GM23338 (cell line): ENCODE measurements around the gene C8G. TPM values are rescaled to one million over a fixed set of nuclear protein-coding genes. Genes with fewer than 3 reads are reported as not detected.

ENCODE experiments used
- ATAC-seq: fragments of 200-7000 bp; cut with Tn5 transposase; 3 replicates; pipeline ENCODE4 v1.9.1; 2020
- DNase-seq: peaks from one replicate; pipeline ENCODE4 v3.0.0-alpha.2; 2015; ENCODE audit warnings: low spot score
- H2AFZ ChIP-seq: fragments of 200-600 bp; sonication (generic); 2 replicates; pipeline ENCODE4 v1.8.0; 2016; ENCODE audit warnings: antibody characterized with exemption, mild to moderate bottlenecking, moderate library complexity
- H3F3A ChIP-seq: fragments of 200-600 bp; sonication (generic); replicated peaks from 2 replicates; pipeline ENCODE4 v1.8.0; 2017; ENCODE audit warnings: antibody characterized with exemption, mixed run types, low read depth
- H3K27ac ChIP-seq: fragments of 200-600 bp; sonication (generic); 2 replicates; pipeline ENCODE4 v1.6.1; 2016; ENCODE audit warnings: low read depth
- H3K27me3 ChIP-seq: fragments of 200-600 bp; sonication (generic); 2 replicates; pipeline ENCODE4 v1.8.0; 2016; ENCODE audit warnings: mild to moderate bottlenecking, mixed run types, moderate library complexity; ENCODE audit not compliant: insufficient read depth
- H3K36me3 ChIP-seq: fragments of 200-600 bp; sonication (generic); 2 replicates; pipeline ENCODE4 v1.8.0; 2016; ENCODE audit warnings: mild to moderate bottlenecking; ENCODE audit not compliant: insufficient read depth
- H3K4me1 ChIP-seq: fragments of 200-600 bp; sonication (generic); 2 replicates; pipeline ENCODE4 v1.8.0; 2016; ENCODE audit warnings: mild to moderate bottlenecking, moderate library complexity; ENCODE audit not compliant: insufficient read depth
- H3K4me2 ChIP-seq: fragments of 200-600 bp; sonication (generic); 2 replicates; pipeline ENCODE4 v1.7.1; 2017; ENCODE audit warnings: mixed run types
- H3K4me3 ChIP-seq: fragments of 200-600 bp; sonication (generic); 2 replicates; pipeline ENCODE4 v1.6.1; 2016; ENCODE audit warnings: mixed run types
- H3K79me2 ChIP-seq: fragments of 200-600 bp; sonication (generic); replicated peaks from 2 replicates; pipeline ENCODE4 v1.8.0; 2017; ENCODE audit warnings: mild to moderate bottlenecking; ENCODE audit not compliant: insufficient read depth
- H3K9me2 ChIP-seq: fragments of 200-600 bp; sonication (generic); 2 replicates; pipeline ENCODE4 v1.8.0; 2017; ENCODE audit not compliant: insufficient read depth
- H4K20me1 ChIP-seq: fragments of 200-600 bp; sonication (generic); replicated peaks from 2 replicates; pipeline ENCODE4 v1.8.0; 2017; ENCODE audit warnings: mild to moderate bottlenecking; ENCODE audit not compliant: insufficient read depth
- H3K27ac Mint-ChIP-seq: 2 replicates; pipeline ENCODE4 v1.8.0; 2020; ENCODE audit warnings: inconsistent platforms, mild to moderate bottlenecking, moderate library complexity, mixed read lengths
- H3K27me3 Mint-ChIP-seq: 3 replicates; pipeline ENCODE4 v1.8.0; 2022; ENCODE audit warnings: low read depth, mild to moderate bottlenecking, moderate library complexity, mixed read lengths, inconsistent platforms; ENCODE audit not compliant: insufficient read depth, poor library complexity
- H3K36me3 Mint-ChIP-seq: 3 replicates; pipeline ENCODE4 v1.8.0; 2021; ENCODE audit warnings: low read depth, mild to moderate bottlenecking, inconsistent platforms, moderate library complexity, mixed read lengths
- H3K4me1 Mint-ChIP-seq: 3 replicates; pipeline ENCODE4 v1.8.0; 2020; ENCODE audit warnings: mild to moderate bottlenecking, inconsistent platforms, mixed read lengths
- H3K4me3 Mint-ChIP-seq: 3 replicates; pipeline ENCODE4 v1.8.0; 2021; ENCODE audit warnings: moderate library complexity, mild to moderate bottlenecking, inconsistent platforms, mixed read lengths
- H3K9me3 Mint-ChIP-seq: 3 replicates; pipeline ENCODE4 v1.8.0; 2020; ENCODE audit warnings: moderate library complexity, mild to moderate bottlenecking, inconsistent platforms, mixed read lengths
- CREB1 ChIP-seq: fragments of 250-450 bp; sonication (Bioruptor Pico); IDR thresholded peaks from 2 replicates; pipeline ENCODE4 v1.5.0; 2020; ENCODE audit warnings: low read depth, mild to moderate bottlenecking, moderate library complexity
- EZH2 ChIP-seq: fragments of 200-600 bp; sonication (generic); IDR thresholded peaks from one replicate; pipeline ENCODE4 v1.8.0; 2017; ENCODE audit warnings: antibody characterized with exemption, mild to moderate bottlenecking, low read depth; ENCODE audit not compliant: unreplicated experiment
- EZH2phosphoT487 ChIP-seq: fragments of 200-600 bp; sonication (generic); IDR thresholded peaks from one replicate; pipeline ENCODE4 v1.8.1; 2018; ENCODE audit warnings: antibody characterized with exemption; ENCODE audit not compliant: unreplicated experiment
- NANOG ChIP-seq: IDR thresholded peaks from 2 replicates; pipeline ENCODE4 v1.6.1; 2016; ENCODE audit warnings: antibody characterized with exemption, borderline replicate concordance
- POLR2AphosphoS5 ChIP-seq: IDR thresholded peaks from 2 replicates; pipeline ENCODE4 v1.6.1; 2016; ENCODE audit warnings: antibody characterized with exemption, low read depth
- STAT1 ChIP-seq: IDR thresholded peaks from one replicate; pipeline ENCODE4 v1.6.1; 2016; ENCODE audit warnings: antibody characterized with exemption; ENCODE audit not compliant: unreplicated experiment
- ZNF114 ChIP-seq: fragments of 250-450 bp; sonication (Bioruptor Pico); IDR thresholded peaks from 2 replicates; pipeline ENCODE4 v1.5.0; 2020; ENCODE audit warnings: mild to moderate bottlenecking, moderate library complexity
- ZNF331 ChIP-seq: fragments of 250-450 bp; sonication (Bioruptor Pico); IDR thresholded peaks from 2 replicates; pipeline ENCODE4 v1.5.0; 2020; ENCODE audit warnings: low read depth, mild to moderate bottlenecking, moderate library complexity
- polyA plus RNA-seq: library from polyadenylated mRNA; unstranded; fragments of >200 nt; fragmentation: Nextera tagmentation; extraction: Ambion mirVana; gene quantifications from 2 replicates; pipeline ENCODE4 v1.2.1, GENCODE V29; 2016
- total RNA-seq: library from RNA; depleted of rRNA; stranded (reverse); fragments of >200 nt; shearing (Covaris generic); gene quantifications from 2 replicates; pipeline ENCODE4 v1.2.3, GENCODE V29; 2014
- TF ChIP-seq, protein P1 (sequence below): IDR thresholded peaks from one replicate; pipeline ENCODE4 v1.6.1; 2018; ENCODE audit warnings: antibody characterized with exemption; ENCODE audit not compliant: unreplicated experiment
- TF ChIP-seq, protein P2 (sequence below), 2 experiments: fragments of 200-600 bp in 1 of 2; sonication (generic) in 1 of 2; conservative IDR thresholded peaks; 2 replicates each; pipeline versions ENCODE4 v1.5.1 to v1.6.1; 2016 to 2017; ENCODE audit warnings: antibody characterized with exemption in 2 of 2, low read depth in 2 of 2, mild to moderate bottlenecking in 2 of 2, moderate library complexity in 1 of 2
- TF ChIP-seq, protein P3 (sequence below): IDR thresholded peaks from 2 replicates; pipeline ENCODE4 v1.6.1; 2016; ENCODE audit warnings: antibody characterized with exemption

The C8G gene
- total and polyA plus RNA-seq, 2 experiments from 2014 or later = not detected

DNA sequence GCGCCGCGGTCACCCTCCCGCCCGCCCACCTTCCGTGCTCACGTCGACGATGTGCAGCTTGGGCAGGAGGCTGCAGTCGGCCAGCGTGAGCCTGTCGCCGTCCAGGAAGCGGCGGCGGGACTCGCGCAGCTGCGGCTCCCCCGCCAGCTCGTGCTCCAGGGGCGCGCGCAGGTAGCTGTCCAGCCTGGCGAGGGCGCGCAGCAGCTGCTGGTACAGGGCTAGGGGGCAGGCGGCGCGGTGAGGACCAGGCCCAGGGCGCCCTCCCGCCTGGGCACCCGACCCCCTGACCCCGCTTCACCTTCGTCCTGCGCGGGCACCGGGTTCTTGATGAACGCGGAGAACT is 49.8 kb downstream of the C8G start:
- Mint-ChIP-seq H3K4me3 (peak overlapping the region; percentile 46; the same call in 2 of the 3 replicates), H3K27me3 (peaks cover 28% of the 10 kb centered on the region), H3K27ac (no peak overlapping the region), H3K9me3 (peaks cover 10% of the 10 kb centered on the region), H3K36me3 (no peaks in the 10 kb centered on the region; the same call in 2 of the 3 replicates), H3K4me1 (peaks cover 3% of the 10 kb centered on the region)
- TF ChIP-seq POLR2AphosphoS5 (peak; percentile 12; the same call in 1 of the 2 replicates), ZNF331 (CRISPR knock-in tag) (no peak), EZH2 (no peak), EZH2phosphoT487 (no peak), STAT1 (no peak), CREB1 (CRISPR knock-in tag) (no peak), ZNF114 (CRISPR knock-in tag) (no peak)
- TF ChIP-seq, protein P1, sequence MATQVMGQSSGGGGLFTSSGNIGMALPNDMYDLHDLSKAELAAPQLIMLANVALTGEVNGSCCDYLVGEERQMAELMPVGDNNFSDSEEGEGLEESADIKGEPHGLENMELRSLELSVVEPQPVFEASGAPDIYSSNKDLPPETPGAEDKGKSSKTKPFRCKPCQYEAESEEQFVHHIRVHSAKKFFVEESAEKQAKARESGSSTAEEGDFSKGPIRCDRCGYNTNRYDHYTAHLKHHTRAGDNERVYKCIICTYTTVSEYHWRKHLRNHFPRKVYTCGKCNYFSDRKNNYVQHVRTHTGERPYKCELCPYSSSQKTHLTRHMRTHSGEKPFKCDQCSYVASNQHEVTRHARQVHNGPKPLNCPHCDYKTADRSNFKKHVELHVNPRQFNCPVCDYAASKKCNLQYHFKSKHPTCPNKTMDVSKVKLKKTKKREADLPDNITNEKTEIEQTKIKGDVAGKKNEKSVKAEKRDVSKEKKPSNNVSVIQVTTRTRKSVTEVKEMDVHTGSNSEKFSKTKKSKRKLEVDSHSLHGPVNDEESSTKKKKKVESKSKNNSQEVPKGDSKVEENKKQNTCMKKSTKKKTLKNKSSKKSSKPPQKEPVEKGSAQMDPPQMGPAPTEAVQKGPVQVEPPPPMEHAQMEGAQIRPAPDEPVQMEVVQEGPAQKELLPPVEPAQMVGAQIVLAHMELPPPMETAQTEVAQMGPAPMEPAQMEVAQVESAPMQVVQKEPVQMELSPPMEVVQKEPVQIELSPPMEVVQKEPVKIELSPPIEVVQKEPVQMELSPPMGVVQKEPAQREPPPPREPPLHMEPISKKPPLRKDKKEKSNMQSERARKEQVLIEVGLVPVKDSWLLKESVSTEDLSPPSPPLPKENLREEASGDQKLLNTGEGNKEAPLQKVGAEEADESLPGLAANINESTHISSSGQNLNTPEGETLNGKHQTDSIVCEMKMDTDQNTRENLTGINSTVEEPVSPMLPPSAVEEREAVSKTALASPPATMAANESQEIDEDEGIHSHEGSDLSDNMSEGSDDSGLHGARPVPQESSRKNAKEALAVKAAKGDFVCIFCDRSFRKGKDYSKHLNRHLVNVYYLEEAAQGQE = peak; percentile 69
- TF ChIP-seq, protein P2, sequence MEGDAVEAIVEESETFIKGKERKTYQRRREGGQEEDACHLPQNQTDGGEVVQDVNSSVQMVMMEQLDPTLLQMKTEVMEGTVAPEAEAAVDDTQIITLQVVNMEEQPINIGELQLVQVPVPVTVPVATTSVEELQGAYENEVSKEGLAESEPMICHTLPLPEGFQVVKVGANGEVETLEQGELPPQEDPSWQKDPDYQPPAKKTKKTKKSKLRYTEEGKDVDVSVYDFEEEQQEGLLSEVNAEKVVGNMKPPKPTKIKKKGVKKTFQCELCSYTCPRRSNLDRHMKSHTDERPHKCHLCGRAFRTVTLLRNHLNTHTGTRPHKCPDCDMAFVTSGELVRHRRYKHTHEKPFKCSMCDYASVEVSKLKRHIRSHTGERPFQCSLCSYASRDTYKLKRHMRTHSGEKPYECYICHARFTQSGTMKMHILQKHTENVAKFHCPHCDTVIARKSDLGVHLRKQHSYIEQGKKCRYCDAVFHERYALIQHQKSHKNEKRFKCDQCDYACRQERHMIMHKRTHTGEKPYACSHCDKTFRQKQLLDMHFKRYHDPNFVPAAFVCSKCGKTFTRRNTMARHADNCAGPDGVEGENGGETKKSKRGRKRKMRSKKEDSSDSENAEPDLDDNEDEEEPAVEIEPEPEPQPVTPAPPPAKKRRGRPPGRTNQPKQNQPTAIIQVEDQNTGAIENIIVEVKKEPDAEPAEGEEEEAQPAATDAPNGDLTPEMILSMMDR (conservative IDR thresholded peaks at IDR 0.05; ENCODE audit: low read depth in 2 of 2) = no peak
- no peaks in the 10 kb centered on the region for H3F3A ChIP-seq
- no peaks in the 10 kb centered on the region for H3K36me3 ChIP-seq
- no peaks in the 10 kb centered on the region for H4K20me1 ChIP-seq
- peaks cover 50% of the 10 kb centered on the region for H3K27me3 ChIP-seq
- H3K9me2 ChIP-seq = no peaks in the 10 kb centered on the region
- H3K4me2 ChIP-seq = peak overlapping the region; percentile 86
- ATAC-seq (peak; percentile 31), DNase-seq (peak; percentile 74)
- peak overlapping the region; percentile 55 for H3K4me3 ChIP-seq
- peaks cover 6% of the 10 kb centered on the region; the same call in 1 of the 2 replicates for H3K4me1 ChIP-seq
- no peaks in the 10 kb centered on the region for H3K79me2 ChIP-seq
- no peak overlapping the region for H2AFZ ChIP-seq
- no peak overlapping the region for H3K27ac ChIP-seq

DNA sequence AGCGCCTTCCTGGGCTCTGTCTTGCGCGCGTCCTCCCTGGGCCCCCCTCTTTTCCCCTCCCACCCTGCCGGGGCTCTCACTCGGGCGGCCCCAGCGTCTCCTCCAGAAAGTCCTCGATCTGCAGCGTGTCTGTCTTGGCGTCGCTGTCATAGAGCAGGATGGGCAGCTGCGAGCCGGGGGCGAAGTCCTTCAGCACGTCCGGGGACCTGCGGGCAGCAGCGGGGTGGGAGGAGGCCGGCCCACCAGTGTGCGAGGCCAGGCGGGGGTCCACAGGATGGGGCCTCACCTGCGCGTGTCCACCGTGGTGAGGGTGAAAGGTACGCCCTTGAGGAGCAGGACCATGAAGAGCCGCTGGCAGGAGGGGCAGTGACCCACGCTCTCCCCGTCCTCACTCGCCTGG is 50.3 kb downstream of the C8G start:
- Mint-ChIP-seq H3K27ac (no peak overlapping the region), H3K27me3 (peaks cover 26% of the 10 kb centered on the region), H3K9me3 (peaks cover 10% of the 10 kb centered on the region), H3K4me1 (peaks cover 3% of the 10 kb centered on the region), H3K4me3 (no peak overlapping the region; the same call in 2 of the 3 replicates), H3K36me3 (no peaks in the 10 kb centered on the region; the same call in 2 of the 3 replicates)
- Histone ChIP-seq H3K9me2 (no peaks in the 10 kb centered on the region), H3K79me2 (no peaks in the 10 kb centered on the region), H3K36me3 (no peaks in the 10 kb centered on the region), H3F3A (no peaks in the 10 kb centered on the region), H3K27ac (no peak overlapping the region), H4K20me1 (no peaks in the 10 kb centered on the region), H3K4me3 (peak overlapping the region; percentile 55), H3K27me3 (peaks cover 49% of the 10 kb centered on the region), H3K4me2 (peak overlapping the region; percentile 86), H3K4me1 (peaks cover 6% of the 10 kb centered on the region; the same call in 1 of the 2 replicates), H2AFZ (no peak overlapping the region)
- ATAC-seq (no peak), DNase-seq (no peak)
- TF ChIP-seq NANOG = no peak
- TF ChIP-seq, protein P2 (conservative IDR thresholded peaks at IDR 0.05; ENCODE audit: low read depth in 2 of 2) = no peak
- TF ChIP-seq ZNF331 (CRISPR knock-in tag) = no peak
- TF ChIP-seq CREB1 (CRISPR knock-in tag) = no peak
- TF ChIP-seq STAT1 = no peak
- no peak for TF ChIP-seq EZH2phosphoT487
- TF ChIP-seq, protein P3, sequence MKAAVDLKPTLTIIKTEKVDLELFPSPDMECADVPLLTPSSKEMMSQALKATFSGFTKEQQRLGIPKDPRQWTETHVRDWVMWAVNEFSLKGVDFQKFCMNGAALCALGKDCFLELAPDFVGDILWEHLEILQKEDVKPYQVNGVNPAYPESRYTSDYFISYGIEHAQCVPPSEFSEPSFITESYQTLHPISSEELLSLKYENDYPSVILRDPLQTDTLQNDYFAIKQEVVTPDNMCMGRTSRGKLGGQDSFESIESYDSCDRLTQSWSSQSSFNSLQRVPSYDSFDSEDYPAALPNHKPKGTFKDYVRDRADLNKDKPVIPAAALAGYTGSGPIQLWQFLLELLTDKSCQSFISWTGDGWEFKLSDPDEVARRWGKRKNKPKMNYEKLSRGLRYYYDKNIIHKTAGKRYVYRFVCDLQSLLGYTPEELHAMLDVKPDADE = no peak
- no peak for TF ChIP-seq ZNF114 (CRISPR knock-in tag)
- TF ChIP-seq, protein P1 = no peak
